Panc1 (cell line): ENCODE data around the gene IFNL4.

Experiments
- CTCF ChIP-seq: fragments of 450-650 bp; IDR thresholded peaks from 2 replicates; pipeline ENCODE4 v1.5.1; 2017; ENCODE audit warnings: mild to moderate bottlenecking
- POLR2AphosphoS5 ChIP-seq: IDR thresholded peaks from 2 replicates; pipeline ENCODE4 v1.6.1; 2012; ENCODE audit warnings: mild to moderate bottlenecking, low read depth, low read length, moderate library complexity
- REST ChIP-seq, 2 experiments: IDR thresholded peaks; 2 replicates each; pipeline ENCODE4 v1.6.1; 2011 to 2012; ENCODE audit warnings: low read depth in 2 of 2, control low read depth in 1 of 2, low read length in 1 of 2, mild to moderate bottlenecking in 1 of 2, moderate library complexity in 1 of 2; ENCODE audit not compliant: insufficient read depth in 1 of 2
- SIN3A ChIP-seq: IDR thresholded peaks from 2 replicates; pipeline ENCODE4 v1.6.1; 2012; ENCODE audit warnings: low read depth, mild to moderate bottlenecking, low read length, moderate library complexity, borderline replicate concordance; ENCODE audit not compliant: insufficient read depth

GRCh38 chr19:39200803-39201115, 47.9 kb downstream of the IFNL4 start:
- TF ChIP-seq CTCF, result no peak
- no peak for TF ChIP-seq POLR2AphosphoS5
- TF ChIP-seq SIN3A, result no peak
- TF ChIP-seq REST (IDR thresholded peaks at IDR 0.05; ENCODE audit: insufficient read depth in 1 of 2, low read depth in 2 of 2, low read length in 1 of 2), result no peak
